Smooth muscle cell (in vitro differentiated cells): ENCODE measurements around the gene CYTH3. TPM values are rescaled to one million over a fixed set of nuclear protein-coding genes. Genes with fewer than 3 reads are reported as not detected.

Experiments used
- DNase-seq: peaks from one replicate; lab custom pipeline; 2025; ENCODE audit not compliant: unreplicated experiment; lab: John Stamatoyannopoulos, UW
- H2AFZ ChIP-seq: fragments of 200-600 bp; sonication (generic); 2 replicates; pipeline ENCODE4 v1.6.0; 2016; ENCODE audit warnings: antibody characterized with exemption, low read depth, mild to moderate bottlenecking
- H3F3A ChIP-seq: fragments of 200-600 bp; sonication (generic); 2 replicates; pipeline ENCODE4 v1.6.0; 2017; ENCODE audit warnings: antibody characterized with exemption, low read depth
- H3K27ac ChIP-seq: fragments of 200-600 bp; sonication (generic); 2 replicates; pipeline ENCODE4 v1.5.1; 2016; ENCODE audit warnings: low read depth, mild to moderate bottlenecking
- H3K27me3 ChIP-seq: fragments of 200-600 bp; sonication (generic); 2 replicates; pipeline ENCODE4 v1.6.1; 2016; ENCODE audit warnings: low read depth, mild to moderate bottlenecking
- H3K36me3 ChIP-seq: fragments of 200-600 bp; sonication (generic); 2 replicates; pipeline ENCODE4 v1.5.1; 2016; ENCODE audit warnings: low read depth
- H3K4me1 ChIP-seq: fragments of 200-600 bp; sonication (generic); 2 replicates; pipeline ENCODE4 v1.5.1; 2016; ENCODE audit warnings: low read depth
- H3K4me2 ChIP-seq: fragments of 200-600 bp; sonication (generic); 2 replicates; pipeline ENCODE4 v1.6.0; 2016; ENCODE audit warnings: mild to moderate bottlenecking
- H3K4me3 ChIP-seq: fragments of 200-600 bp; sonication (generic); 2 replicates; pipeline ENCODE4 v1.5.1; 2016; ENCODE audit warnings: mild to moderate bottlenecking
- H3K79me2 ChIP-seq: fragments of 200-600 bp; sonication (generic); 2 replicates; pipeline ENCODE4 v1.6.0; 2016; ENCODE audit warnings: low read depth, mild to moderate bottlenecking
- H3K9ac ChIP-seq: fragments of 200-600 bp; sonication (generic); 2 replicates; pipeline ENCODE4 v1.6.0; 2016; ENCODE audit warnings: low read depth
- H3K9me3 ChIP-seq: fragments of 200-600 bp; sonication (generic); replicated peaks from 2 replicates; pipeline ENCODE4 v1.5.1; 2016; ENCODE audit warnings: low read depth
- H4K20me1 ChIP-seq: fragments of 200-600 bp; sonication (generic); 2 replicates; pipeline ENCODE4 v1.6.0; 2016; ENCODE audit warnings: low read depth
- WGBS: methylation state at CpG from one replicate; pipeline ENCODE4 v1.1.7; 2016; ENCODE audit warnings: low lambda C conversion rate; 5-methylcytosine and 5-hydroxymethylcytosine counted together
- polyA plus RNA-seq: library from polyadenylated mRNA; unstranded; fragments of >200 nt; fragmentation: Nextera tagmentation; extraction: Ambion mirVana; gene quantifications from 2 replicates; pipeline ENCODE4 v1.2.1, GENCODE V29; 2016
- total RNA-seq: library from RNA; depleted of rRNA; stranded (reverse); fragments of >200 nt; gene quantifications from 2 replicates; pipeline ENCODE4 v1.2.3, GENCODE V29; 2014
- TF ChIP-seq, protein P1 (sequence below): fragments of 200-600 bp; sonication (generic); IDR thresholded peaks from 2 replicates; pipeline ENCODE4 v1.5.1; 2017; ENCODE audit warnings: borderline replicate concordance, mild to moderate bottlenecking, antibody characterized with exemption; ENCODE audit not compliant: insufficient read depth, poor library complexity, severe bottlenecking

Gene CYTH3
- total and polyA plus RNA-seq, 2 experiments from 2014 or later, result 7.6 to 11.4 TPM

DNA sequence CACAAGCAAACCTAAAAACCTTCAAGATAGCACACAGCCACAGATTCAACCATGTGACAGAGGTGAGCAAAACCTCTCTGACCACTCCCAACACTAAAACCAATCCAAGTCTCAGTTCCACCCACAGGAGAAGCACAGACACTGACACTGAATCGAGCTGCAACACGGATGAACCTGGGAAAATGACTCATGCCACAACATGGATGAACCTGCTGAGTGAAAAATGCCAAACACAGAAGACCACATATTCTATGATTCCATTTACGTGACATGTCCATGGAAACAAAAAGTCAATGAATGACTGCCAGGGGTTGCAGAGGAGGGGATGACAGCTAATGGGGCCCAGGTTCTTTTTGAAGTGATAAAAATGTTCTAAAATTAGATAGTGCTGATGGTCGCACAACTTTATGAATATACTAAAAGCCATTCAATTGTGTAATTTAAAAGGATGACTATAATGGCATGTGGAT lies 22.0 kb downstream of the CYTH3 start:
- peaks cover 16% of the 10 kb centered on the region for H3F3A ChIP-seq
- peaks cover 48% of the 10 kb centered on the region for H3K79me2 ChIP-seq
- H3K36me3 ChIP-seq, result no peaks in the 10 kb centered on the region
- H3K4me1 ChIP-seq, result peaks cover 25% of the 10 kb centered on the region
- TF ChIP-seq, protein P1, sequence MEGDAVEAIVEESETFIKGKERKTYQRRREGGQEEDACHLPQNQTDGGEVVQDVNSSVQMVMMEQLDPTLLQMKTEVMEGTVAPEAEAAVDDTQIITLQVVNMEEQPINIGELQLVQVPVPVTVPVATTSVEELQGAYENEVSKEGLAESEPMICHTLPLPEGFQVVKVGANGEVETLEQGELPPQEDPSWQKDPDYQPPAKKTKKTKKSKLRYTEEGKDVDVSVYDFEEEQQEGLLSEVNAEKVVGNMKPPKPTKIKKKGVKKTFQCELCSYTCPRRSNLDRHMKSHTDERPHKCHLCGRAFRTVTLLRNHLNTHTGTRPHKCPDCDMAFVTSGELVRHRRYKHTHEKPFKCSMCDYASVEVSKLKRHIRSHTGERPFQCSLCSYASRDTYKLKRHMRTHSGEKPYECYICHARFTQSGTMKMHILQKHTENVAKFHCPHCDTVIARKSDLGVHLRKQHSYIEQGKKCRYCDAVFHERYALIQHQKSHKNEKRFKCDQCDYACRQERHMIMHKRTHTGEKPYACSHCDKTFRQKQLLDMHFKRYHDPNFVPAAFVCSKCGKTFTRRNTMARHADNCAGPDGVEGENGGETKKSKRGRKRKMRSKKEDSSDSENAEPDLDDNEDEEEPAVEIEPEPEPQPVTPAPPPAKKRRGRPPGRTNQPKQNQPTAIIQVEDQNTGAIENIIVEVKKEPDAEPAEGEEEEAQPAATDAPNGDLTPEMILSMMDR, result no peak
- H2AFZ ChIP-seq, result no peak overlapping the region
- no peak for DNase-seq
- H3K4me2 ChIP-seq, result peak overlapping the region; percentile 65
- peak overlapping the region; percentile 91 for H3K27ac ChIP-seq
- 68% methylated on average over 4 of the region's 4 CpGs for WGBS
- no peak overlapping the region for H3K4me3 ChIP-seq
- H3K9me3 ChIP-seq, result no peaks in the 10 kb centered on the region
- peak overlapping the region; percentile 30 for H3K9ac ChIP-seq
- H3K27me3 ChIP-seq, result no peaks in the 10 kb centered on the region
- peaks cover 4% of the 10 kb centered on the region for H4K20me1 ChIP-seq

DNA sequence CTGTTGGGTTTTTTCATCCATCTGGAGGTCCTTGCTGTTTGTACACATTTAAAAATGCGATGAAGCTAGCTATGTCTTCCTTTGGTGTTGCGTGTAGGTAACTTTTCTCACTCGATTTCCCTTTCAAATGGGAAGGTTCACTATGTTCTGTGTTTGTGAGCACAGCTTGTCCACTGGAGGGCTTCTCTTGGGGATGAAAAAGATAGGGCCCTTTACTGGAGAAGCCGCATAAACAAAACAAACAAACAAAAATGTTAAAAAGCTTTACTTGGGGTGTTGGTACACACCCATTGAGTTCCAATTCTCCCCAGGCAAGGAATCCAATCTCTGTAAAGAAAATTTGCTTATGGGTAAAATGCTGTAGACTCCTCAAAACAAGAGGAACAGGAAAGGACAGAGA lies 23.4 kb downstream of the CYTH3 start:
- Histone ChIP-seq H4K20me1 (no peaks in the 10 kb centered on the region), H3K79me2 (peaks cover 40% of the 10 kb centered on the region), H3K9me3 (no peaks in the 10 kb centered on the region), H3K4me2 (peak overlapping the region; percentile 63), H3K4me1 (peaks cover 23% of the 10 kb centered on the region), H3K9ac (peak overlapping the region; percentile 35), H3K27me3 (no peaks in the 10 kb centered on the region), H3K36me3 (no peaks in the 10 kb centered on the region), H3K27ac (peak overlapping the region; percentile 63), H3F3A (peaks cover 8% of the 10 kb centered on the region), H2AFZ (no peak overlapping the region), H3K4me3 (no peak overlapping the region)
- WGBS, result 92% methylated on average over 4 of the region's 4 CpGs
- TF ChIP-seq, protein P1, result no peak
- no peak for DNase-seq

DNA sequence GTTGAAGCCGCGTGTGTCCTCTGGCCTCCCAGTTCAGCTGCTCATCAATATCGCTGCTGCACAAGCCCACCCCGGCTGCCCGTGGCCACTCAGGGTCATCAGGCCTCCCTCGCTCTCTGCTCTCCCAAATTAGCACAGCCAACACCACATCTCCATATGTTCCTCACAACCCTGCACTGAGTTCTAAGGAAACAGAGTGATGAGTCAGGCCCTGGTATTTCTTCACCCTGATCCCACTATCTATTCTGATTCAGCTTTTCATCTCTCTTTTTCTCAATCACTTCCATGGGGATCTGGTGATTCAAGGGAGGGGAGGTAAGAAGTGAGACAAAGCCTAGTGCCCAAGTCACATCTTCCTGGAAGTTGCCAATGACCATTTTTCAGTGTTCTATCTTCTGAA lies 23.8 kb downstream of the CYTH3 start:
- peaks cover 37% of the 10 kb centered on the region for H3K79me2 ChIP-seq
- peaks cover 8% of the 10 kb centered on the region for H3F3A ChIP-seq
- no peak for DNase-seq
- H3K27ac ChIP-seq, result peak overlapping the region; percentile 63
- no peaks in the 10 kb centered on the region for H3K9me3 ChIP-seq
- peak overlapping the region; percentile 63 for H3K4me2 ChIP-seq
- 45% methylated on average over 6 of the region's 6 CpGs for WGBS
- peak overlapping the region; percentile 35 for H3K9ac ChIP-seq
- no peak overlapping the region for H2AFZ ChIP-seq
- TF ChIP-seq, protein P1, result no peak
- H4K20me1 ChIP-seq, result no peaks in the 10 kb centered on the region
- H3K4me1 ChIP-seq, result peaks cover 22% of the 10 kb centered on the region
- no peaks in the 10 kb centered on the region for H3K27me3 ChIP-seq
- no peak overlapping the region for H3K4me3 ChIP-seq
- no peaks in the 10 kb centered on the region for H3K36me3 ChIP-seq

DNA sequence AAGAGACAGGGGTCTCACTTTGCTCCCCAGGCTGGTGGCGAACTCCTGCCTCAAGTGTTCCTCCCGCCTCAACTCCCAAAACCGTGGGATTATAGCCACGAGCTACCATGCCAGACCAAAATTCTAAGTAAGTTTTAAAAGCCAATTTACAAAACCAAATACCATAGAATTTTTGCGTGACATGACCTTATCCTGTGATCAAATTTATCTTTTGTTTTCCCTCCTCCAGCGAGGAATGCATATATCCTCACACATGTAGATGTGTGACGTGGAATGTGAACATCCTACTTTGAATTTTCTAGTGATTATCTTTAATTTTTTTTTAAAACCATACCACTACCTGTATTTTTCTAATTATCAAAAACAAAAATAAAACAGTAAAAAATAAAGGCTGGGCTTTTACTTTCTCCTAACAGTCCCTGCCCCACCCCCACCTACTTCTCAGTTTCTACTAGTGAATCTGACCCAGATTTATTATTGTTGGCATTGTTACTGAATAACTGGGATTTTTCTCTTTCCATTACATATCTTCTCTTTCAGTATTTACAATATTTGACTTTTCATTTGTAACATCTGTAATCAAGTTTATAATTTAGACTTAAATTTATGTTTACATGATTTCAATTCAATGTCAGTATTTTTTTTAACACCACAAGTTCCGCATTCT lies 26.0 kb downstream of the CYTH3 start:
- no peak overlapping the region for H2AFZ ChIP-seq
- H3K4me3 ChIP-seq, result no peak overlapping the region
- no peak overlapping the region for H3K4me2 ChIP-seq
- H3K27me3 ChIP-seq, result no peaks in the 10 kb centered on the region
- no peak for DNase-seq
- no peaks in the 10 kb centered on the region for H3K9me3 ChIP-seq
- no peak overlapping the region for H3K9ac ChIP-seq
- peaks cover 8% of the 10 kb centered on the region for H3F3A ChIP-seq
- H3K36me3 ChIP-seq, result no peaks in the 10 kb centered on the region
- 90% methylated on average over 8 of the region's 8 CpGs for WGBS
- H4K20me1 ChIP-seq, result no peaks in the 10 kb centered on the region
- TF ChIP-seq, protein P1, result no peak
- peaks cover 25% of the 10 kb centered on the region for H3K79me2 ChIP-seq
- H3K27ac ChIP-seq, result no peak overlapping the region
- peaks cover 7% of the 10 kb centered on the region for H3K4me1 ChIP-seq
